ENCODE measurements around the gene CCBE1.

GRCh38 chr18:59667488-59667887, 29.7 kb downstream of the CCBE1 start:
- TF ChIP-seq POLR2A (IDR thresholded peaks at IDR 0.05; ENCODE audit: low read depth, low read length) (no peak), POLR2AphosphoS5 (IDR thresholded peaks at IDR 0.05; ENCODE audit: low read depth, low read length) (no peak)

Data from GM12892 (cell line).